OCI-M2 (cell line): Measurements from ENCODE around the gene CRYAA.
"Not testable (repeated sequence)": the region's sequence is repeated elsewhere in the genome, so short reads cannot be mapped to it uniquely, and the experiment has no call there.

Experiments
- DNase-seq: peaks from one replicate; lab custom pipeline; 2025; ENCODE audit not compliant: unreplicated experiment; lab: John Stamatoyannopoulos, UW

CRYAA gene

GRCh38 chr21:43168708-43169107 is at the start of gene CRYAA:
Gene CRYAA, plus strand, starts transcription at chr21:43169008. Its CDS starts 92 bp downstream, at chr21:43169100.
- DNase-seq: not testable (repeated sequence)

GRCh38 chr21:43130094-43130493 is 38.7 kb upstream of the CRYAA start:
- DNase-seq: not testable (repeated sequence)

GRCh38 chr21:43134520-43134919 is 34.3 kb upstream of the CRYAA start:
- not testable (repeated sequence) for DNase-seq

- DNase-seq: not testable (repeated sequence)
These were observed 29.9 kb upstream of the CRYAA start for GRCh38 chr21:43138944-43139343.

GRCh38 chr21:43141407-43141806 is 27.4 kb upstream of the CRYAA start:
- not testable (repeated sequence) for DNase-seq

- DNase-seq: not testable (repeated sequence)
These were observed 22.2 kb upstream of the CRYAA start for GRCh38 chr21:43146637-43147036.

GRCh38 chr21:43147999-43148398 is 20.8 kb upstream of the CRYAA start:
- DNase-seq: not testable (repeated sequence)

GRCh38 chr21:43149344-43149743 is 19.5 kb upstream of the CRYAA start:
- not testable (repeated sequence) for DNase-seq

- not testable (repeated sequence) for DNase-seq
These were observed 15.2 kb upstream of the CRYAA start for GRCh38 chr21:43153601-43154000.

- not testable (repeated sequence) for DNase-seq
These were observed 9.3 kb upstream of the CRYAA start for GRCh38 chr21:43159279-43160175.

- DNase-seq: not testable (repeated sequence)
These were observed 6.7 kb upstream of the CRYAA start for GRCh38 chr21:43161826-43162707.

- DNase-seq: not testable (repeated sequence)
These were observed 6.1 kb upstream of the CRYAA start for GRCh38 chr21:43162708-43163205.

- not testable (repeated sequence) for DNase-seq
These were observed 4.0 kb upstream of the CRYAA start for GRCh38 chr21:43164823-43165222.

- DNase-seq: not testable (repeated sequence)
These were observed 3.1 kb upstream of the CRYAA start for GRCh38 chr21:43165734-43166133.

GRCh38 chr21:43169230-43169886 is 550 bp downstream of the CRYAA start:
- not testable (repeated sequence) for DNase-seq

GRCh38 chr21:43169891-43170290 is 1.1 kb downstream of the CRYAA start:
- DNase-seq: not testable (repeated sequence)

- not testable (repeated sequence) for DNase-seq
These were observed 4.0 kb downstream of the CRYAA start for GRCh38 chr21:43172812-43173211.

GRCh38 chr21:43173438-43173837 is 4.6 kb downstream of the CRYAA start:
- DNase-seq: not testable (repeated sequence)

GRCh38 chr21:43173930-43174329 is 5.1 kb downstream of the CRYAA start:
- not testable (repeated sequence) for DNase-seq

- not testable (repeated sequence) for DNase-seq
These were observed 6.2 kb downstream of the CRYAA start for GRCh38 chr21:43174998-43175397.

GRCh38 chr21:43176621-43177020 is 7.8 kb downstream of the CRYAA start:
- not testable (repeated sequence) for DNase-seq
